HUES48 (cell line): ENCODE measurements around the gene FGG.

ENCODE experiments used
- H3K27ac ChIP-seq: one replicate; pipeline ENCODE4 v1.7.0; 2013; ENCODE audit warnings: low read depth, low read length, inconsistent platforms
- H3K27me3 ChIP-seq: 2 replicates; pipeline ENCODE4 v1.6.1; 2013; ENCODE audit warnings: mild to moderate bottlenecking, low read length; ENCODE audit not compliant: control insufficient read depth, insufficient read depth
- H3K36me3 ChIP-seq: 2 replicates; pipeline ENCODE4 v1.6.1; 2013; ENCODE audit warnings: low read length; ENCODE audit not compliant: control insufficient read depth, insufficient read depth
- H3K4me1 ChIP-seq: 2 replicates; pipeline ENCODE4 v1.6.1; 2013; ENCODE audit warnings: mild to moderate bottlenecking, low read length; ENCODE audit not compliant: control insufficient read depth, insufficient read depth
- H3K4me3 ChIP-seq: 2 replicates; pipeline ENCODE4 v1.5.1; 2013; ENCODE audit warnings: mild to moderate bottlenecking, low read depth, low read length
- H3K9ac ChIP-seq: 2 replicates; pipeline ENCODE4 v1.6.1; 2013; ENCODE audit warnings: mild to moderate bottlenecking, low read depth, low read length, moderate library complexity
- H3K9me3 ChIP-seq: 2 replicates; pipeline ENCODE4 v1.6.1; 2013; ENCODE audit warnings: low read length; ENCODE audit not compliant: control insufficient read depth, insufficient read depth

The FGG gene

GRCh38 chr4:154584259-154584658 is 28.2 kb downstream of the FGG start:
- H3K4me1 ChIP-seq: no peaks in the 10 kb centered on the region
- H3K36me3 ChIP-seq: no peaks in the 10 kb centered on the region
- H3K4me3 ChIP-seq: no peak overlapping the region
- H3K9me3 ChIP-seq: no peaks in the 10 kb centered on the region
- no peak overlapping the region for H3K27ac ChIP-seq
- H3K27me3 ChIP-seq: no peaks in the 10 kb centered on the region
- no peak overlapping the region for H3K9ac ChIP-seq

DNA sequence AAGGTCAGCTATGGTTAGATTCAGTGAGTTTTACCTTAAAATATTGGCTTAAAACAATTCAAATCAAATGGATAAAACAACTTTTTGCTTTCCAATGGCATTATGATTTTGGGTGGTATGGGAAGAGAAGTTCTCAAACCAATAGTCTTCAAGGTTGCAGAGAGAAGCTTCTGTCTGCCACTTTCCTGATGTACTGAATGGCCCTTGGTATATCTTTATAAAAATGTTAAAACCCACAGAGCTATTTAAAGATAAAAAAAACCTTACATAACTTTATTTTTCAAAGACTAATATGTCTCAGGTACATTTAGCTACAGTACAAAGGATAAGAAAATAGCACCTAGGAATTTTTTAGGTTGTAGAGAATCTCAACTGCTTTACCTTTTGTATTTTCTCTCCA is 28.8 kb downstream of the FGG start:
- no peak overlapping the region for H3K9ac ChIP-seq
- no peak overlapping the region for H3K27ac ChIP-seq
- no peak overlapping the region for H3K4me3 ChIP-seq
- H3K9me3 ChIP-seq: no peaks in the 10 kb centered on the region
- H3K36me3 ChIP-seq: no peaks in the 10 kb centered on the region
- H3K27me3 ChIP-seq: no peaks in the 10 kb centered on the region
- H3K4me1 ChIP-seq: no peaks in the 10 kb centered on the region

GRCh38 chr4:154583230-154583629 is 29.2 kb downstream of the FGG start:
- H3K4me3 ChIP-seq: no peak overlapping the region
- no peaks in the 10 kb centered on the region for H3K4me1 ChIP-seq
- H3K27me3 ChIP-seq: no peaks in the 10 kb centered on the region
- H3K9me3 ChIP-seq: no peaks in the 10 kb centered on the region
- H3K27ac ChIP-seq: no peak overlapping the region
- H3K36me3 ChIP-seq: no peaks in the 10 kb centered on the region
- no peak overlapping the region for H3K9ac ChIP-seq

GRCh38 chr4:154582723-154583122 is 29.7 kb downstream of the FGG start:
- H3K4me1 ChIP-seq: no peaks in the 10 kb centered on the region
- H3K9ac ChIP-seq: no peak overlapping the region
- H3K27ac ChIP-seq: no peak overlapping the region
- no peaks in the 10 kb centered on the region for H3K27me3 ChIP-seq
- H3K9me3 ChIP-seq: no peaks in the 10 kb centered on the region
- no peak overlapping the region for H3K4me3 ChIP-seq
- no peaks in the 10 kb centered on the region for H3K36me3 ChIP-seq

DNA sequence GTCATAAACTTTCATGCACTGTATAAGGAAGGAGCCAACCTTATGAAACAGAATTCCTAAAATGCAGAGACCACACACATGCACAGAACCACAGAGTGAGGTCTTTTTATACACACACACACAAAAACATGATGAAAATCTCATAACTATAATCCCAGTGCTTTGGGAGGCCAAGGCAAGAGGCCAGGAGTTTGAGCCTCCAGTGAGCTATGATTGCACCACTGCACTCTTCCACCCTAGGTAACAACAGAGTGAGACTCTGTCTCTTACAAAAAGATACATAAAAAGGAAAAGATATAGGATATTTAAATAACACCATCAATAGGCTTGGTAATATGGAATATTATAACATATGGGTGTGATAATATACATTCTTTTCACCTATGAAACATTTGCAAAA is 32.5 kb downstream of the FGG start:
- no peak overlapping the region for H3K9ac ChIP-seq
- no peaks in the 10 kb centered on the region for H3K4me1 ChIP-seq
- no peaks in the 10 kb centered on the region for H3K36me3 ChIP-seq
- no peak overlapping the region for H3K27ac ChIP-seq
- no peak overlapping the region for H3K4me3 ChIP-seq
- H3K27me3 ChIP-seq: no peaks in the 10 kb centered on the region
- H3K9me3 ChIP-seq: no peaks in the 10 kb centered on the region

DNA sequence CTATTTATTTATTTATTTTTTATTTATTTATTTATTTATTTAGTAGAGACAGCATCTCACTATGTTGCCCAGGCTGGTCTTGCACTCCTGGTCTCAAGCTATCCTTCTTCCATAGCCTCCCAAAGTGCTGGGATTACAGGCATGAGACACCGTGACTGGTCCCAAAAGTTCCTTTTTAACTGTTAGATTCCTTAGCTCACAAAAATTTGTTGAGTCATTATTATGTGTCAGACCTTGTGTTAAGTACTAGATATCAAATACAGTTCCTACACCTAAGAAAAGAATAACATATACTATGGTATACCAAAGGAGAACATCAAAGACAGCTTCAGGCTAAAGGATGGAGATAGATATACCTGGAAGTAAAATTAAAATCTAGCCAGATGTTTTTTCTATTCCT is 33.5 kb downstream of the FGG start:
- Histone ChIP-seq H3K36me3 (no peaks in the 10 kb centered on the region), H3K4me1 (no peaks in the 10 kb centered on the region), H3K27ac (no peak overlapping the region), H3K27me3 (no peaks in the 10 kb centered on the region), H3K4me3 (no peak overlapping the region), H3K9ac (no peak overlapping the region), H3K9me3 (no peaks in the 10 kb centered on the region)

DNA sequence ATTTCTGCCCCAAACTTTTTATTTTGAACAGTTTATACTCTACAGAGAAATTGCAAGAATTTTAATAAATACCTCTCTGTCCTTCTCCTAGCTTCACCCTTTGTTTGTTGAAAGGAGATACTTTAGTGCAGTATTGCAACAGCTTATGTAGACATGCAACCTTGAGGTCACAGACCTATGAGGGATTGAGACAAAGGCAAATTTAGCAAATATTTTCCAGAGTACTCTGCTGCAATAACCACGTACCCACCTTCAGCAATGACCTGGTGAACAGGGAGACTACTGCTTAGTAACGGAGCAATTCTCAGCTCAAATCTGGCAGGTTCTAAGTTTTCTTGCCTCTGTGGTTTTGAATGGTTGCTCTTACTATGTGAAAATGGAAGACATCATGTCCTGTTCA is 35.1 kb downstream of the FGG start:
- H3K27ac ChIP-seq: no peak overlapping the region
- H3K36me3 ChIP-seq: no peaks in the 10 kb centered on the region
- H3K9me3 ChIP-seq: no peaks in the 10 kb centered on the region
- H3K4me3 ChIP-seq: no peak overlapping the region
- no peaks in the 10 kb centered on the region for H3K4me1 ChIP-seq
- H3K9ac ChIP-seq: no peak overlapping the region
- no peaks in the 10 kb centered on the region for H3K27me3 ChIP-seq

GRCh38 chr4:154574311-154574710 is 38.1 kb downstream of the FGG start:
- H3K9me3 ChIP-seq: no peaks in the 10 kb centered on the region

GRCh38 chr4:154573190-154573870 is 39.1 kb downstream of the FGG start:
- H3K27me3 ChIP-seq: no peaks in the 10 kb centered on the region
- H3K9me3 ChIP-seq: no peaks in the 10 kb centered on the region
- H3K4me1 ChIP-seq: no peaks in the 10 kb centered on the region
- H3K27ac ChIP-seq: no peak overlapping the region
- no peak overlapping the region for H3K4me3 ChIP-seq
- no peak overlapping the region for H3K9ac ChIP-seq
- H3K36me3 ChIP-seq: no peaks in the 10 kb centered on the region

More at GRCh38 chr4:154574311-154574710, 38.1 kb downstream of the FGG start:
- Histone ChIP-seq H3K27ac (no peak overlapping the region), H3K4me3 (no peak overlapping the region), H3K27me3 (no peaks in the 10 kb centered on the region), H3K9ac (no peak overlapping the region), H3K4me1 (no peaks in the 10 kb centered on the region), H3K36me3 (no peaks in the 10 kb centered on the region)

- Histone ChIP-seq H3K9me3 (no peaks in the 10 kb centered on the region), H3K27me3 (no peaks in the 10 kb centered on the region), H3K36me3 (no peaks in the 10 kb centered on the region), H3K4me3 (no peak overlapping the region), H3K9ac (no peak overlapping the region), H3K4me1 (no peaks in the 10 kb centered on the region; the same call in 1 of the 2 replicates), H3K27ac (no peak overlapping the region)
Observed at GRCh38 chr4:154569584-154569983, 42.9 kb downstream of the FGG start.

DNA sequence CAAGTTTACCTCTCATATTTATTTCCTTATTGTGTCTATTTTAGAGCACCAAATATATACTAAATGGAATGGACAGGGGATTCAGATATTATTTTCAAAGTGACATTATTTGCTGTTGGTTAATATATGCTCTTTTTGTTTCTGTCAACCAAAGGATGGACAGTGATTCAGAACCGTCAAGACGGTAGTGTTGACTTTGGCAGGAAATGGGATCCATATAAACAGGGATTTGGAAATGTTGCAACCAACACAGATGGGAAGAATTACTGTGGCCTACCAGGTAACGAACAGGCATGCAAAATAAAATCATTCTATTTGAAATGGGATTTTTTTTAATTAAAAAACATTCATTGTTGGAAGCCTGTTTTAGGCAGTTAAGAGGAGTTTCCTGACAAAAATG is 43.4 kb downstream of the FGG start:
- Histone ChIP-seq H3K4me1 (no peaks in the 10 kb centered on the region; the same call in 1 of the 2 replicates), H3K9me3 (no peaks in the 10 kb centered on the region), H3K27me3 (no peaks in the 10 kb centered on the region), H3K36me3 (no peaks in the 10 kb centered on the region), H3K9ac (no peak overlapping the region), H3K27ac (no peak overlapping the region), H3K4me3 (no peak overlapping the region)
